Islet of Langerhans (tissue), 1 donor: ENCODE data around the gene PRDM1.

Source experiments
- FAIRE-seq: peaks from one replicate; lab custom pipeline; 2011; peaks lifted over from hg19 to GRCh38; lab: Jason Lieb, UNC

The PRDM1 gene

GRCh38 chr6:106097411-106098231 lies 11.5 kb downstream of the PRDM1 start:
- no peak for FAIRE-seq

GRCh38 chr6:106098383-106099234 lies 12.5 kb downstream of the PRDM1 start:
- FAIRE-seq, result no peak

DNA sequence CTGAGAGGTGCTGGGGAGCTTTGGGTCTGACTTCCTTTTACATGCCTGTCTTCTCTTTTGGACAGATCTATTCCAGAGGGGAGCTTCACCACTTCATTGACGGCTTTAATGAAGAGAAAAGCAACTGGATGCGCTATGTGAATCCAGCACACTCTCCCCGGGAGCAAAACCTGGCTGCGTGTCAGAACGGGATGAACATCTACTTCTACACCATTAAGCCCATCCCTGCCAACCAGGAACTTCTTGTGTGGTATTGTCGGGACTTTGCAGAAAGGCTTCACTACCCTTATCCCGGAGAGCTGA lies 13.1 kb downstream of the PRDM1 start:
- no peak for FAIRE-seq

GRCh38 chr6:106100755-106101154 lies 14.6 kb downstream of the PRDM1 start:
- no peak for FAIRE-seq

DNA sequence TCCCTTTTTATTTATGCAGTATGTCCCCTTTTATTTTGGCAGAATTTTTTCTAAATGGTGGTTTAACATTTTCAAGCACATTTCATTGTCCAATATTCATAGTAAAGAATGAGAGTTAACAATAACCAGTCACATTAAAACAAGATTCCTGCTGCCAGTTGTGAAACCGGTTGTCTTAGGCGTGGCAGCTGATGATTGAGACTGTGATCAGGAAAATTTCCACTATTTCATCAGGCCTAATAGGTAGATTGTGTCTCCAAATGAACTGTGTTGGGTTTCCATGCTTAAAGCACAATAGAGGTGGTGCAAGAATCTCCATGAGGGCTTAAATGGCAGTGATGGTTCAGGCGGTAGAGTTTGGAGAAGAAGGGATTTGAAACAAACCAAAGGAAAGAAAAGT lies 15.3 kb downstream of the PRDM1 start:
- no peak for FAIRE-seq

DNA sequence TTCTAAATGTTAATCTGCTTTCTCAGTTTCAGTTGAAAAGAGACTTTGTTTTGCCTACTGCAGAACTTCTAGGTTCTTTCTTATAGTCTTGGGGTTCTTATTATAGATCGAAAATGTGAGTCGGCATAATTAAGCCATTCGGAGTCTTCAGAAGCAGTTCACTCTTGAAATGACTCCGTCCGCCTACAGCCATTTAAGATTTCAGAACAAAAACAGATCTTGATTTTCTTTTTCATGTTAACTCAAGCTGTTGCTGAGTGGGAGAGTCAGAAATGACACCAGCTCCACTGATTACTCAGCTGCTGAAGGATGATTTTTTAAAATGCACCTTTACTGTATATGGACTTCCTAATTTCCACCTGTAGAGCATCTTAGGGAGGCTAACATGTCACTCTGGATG lies 15.9 kb downstream of the PRDM1 start:
- FAIRE-seq, result no peak

DNA sequence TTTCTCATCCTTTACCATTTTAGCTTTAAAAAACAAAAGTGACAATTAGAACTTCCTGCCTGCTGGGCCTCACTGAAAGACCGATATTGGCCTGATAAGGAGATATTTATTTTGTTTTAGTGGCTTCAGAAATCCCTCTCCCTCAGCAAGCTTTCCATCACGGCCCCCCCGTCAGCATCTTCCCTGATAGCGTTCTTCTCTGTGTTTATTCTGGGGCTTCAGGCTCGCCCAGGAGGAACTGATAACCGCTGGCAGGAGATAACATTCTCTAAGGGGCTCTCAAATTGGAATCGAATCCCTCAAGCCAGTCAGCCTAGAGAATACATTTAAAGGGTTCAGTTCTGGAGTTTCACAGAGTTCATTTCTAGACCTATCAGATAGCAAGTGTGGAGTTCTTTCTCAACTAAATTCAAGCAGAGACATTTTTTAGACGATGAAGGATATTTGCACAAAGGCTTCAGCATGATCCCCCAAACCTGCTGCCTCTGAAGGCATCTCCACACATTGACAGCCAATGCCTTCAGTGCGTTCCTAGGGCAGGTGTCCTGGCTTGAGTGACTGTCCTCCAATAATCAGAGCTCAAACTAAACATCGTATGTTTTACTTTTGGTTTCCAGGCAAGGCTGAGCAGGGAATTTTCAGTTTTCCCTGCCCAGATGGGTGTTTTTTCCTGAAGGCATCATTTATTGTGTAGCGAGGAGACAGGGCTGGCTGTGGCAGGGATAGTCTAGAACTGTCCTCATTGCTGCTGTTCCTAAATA lies 17.0 kb downstream of the PRDM1 start:
- FAIRE-seq, result no peak

DNA sequence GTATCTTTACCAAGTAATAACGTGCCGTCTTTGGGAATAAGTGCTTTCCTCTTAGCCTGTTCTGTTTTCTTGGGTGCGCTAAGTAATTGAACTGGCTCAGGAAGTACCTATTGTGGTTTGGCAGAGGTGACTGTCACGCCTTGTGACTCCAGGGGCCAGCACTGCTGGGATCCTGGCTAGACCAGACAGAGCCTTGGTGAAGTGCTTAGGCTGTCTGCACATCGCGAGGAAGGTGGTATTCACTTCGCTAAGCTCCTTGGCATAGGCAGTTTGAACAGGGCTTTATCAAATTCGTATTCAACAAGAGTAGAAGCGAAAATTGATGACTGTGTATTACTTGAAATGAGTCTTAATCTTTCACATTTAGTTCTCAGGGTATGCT lies 17.6 kb downstream of the PRDM1 start:
- FAIRE-seq, result no peak

DNA sequence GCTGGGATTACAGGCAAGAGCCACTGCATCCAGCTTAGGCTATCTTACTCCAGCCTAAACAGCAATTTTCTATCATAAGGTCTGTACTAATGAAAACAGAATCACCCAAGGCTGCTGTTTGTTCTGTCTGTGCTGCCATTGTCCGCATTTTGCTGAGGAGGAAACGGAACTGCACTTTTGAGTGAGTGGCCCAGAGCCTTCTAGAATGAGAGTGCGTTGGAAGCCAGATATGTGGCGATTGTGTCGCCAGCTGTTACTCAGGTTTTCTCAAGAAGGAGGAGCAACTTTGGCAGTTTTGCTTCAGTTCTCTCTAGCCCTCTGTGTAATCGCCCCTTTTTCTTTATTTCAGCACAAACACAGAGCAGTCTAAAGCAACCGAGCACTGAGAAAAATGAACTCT lies 18.3 kb downstream of the PRDM1 start:
- FAIRE-seq, result no peak

DNA sequence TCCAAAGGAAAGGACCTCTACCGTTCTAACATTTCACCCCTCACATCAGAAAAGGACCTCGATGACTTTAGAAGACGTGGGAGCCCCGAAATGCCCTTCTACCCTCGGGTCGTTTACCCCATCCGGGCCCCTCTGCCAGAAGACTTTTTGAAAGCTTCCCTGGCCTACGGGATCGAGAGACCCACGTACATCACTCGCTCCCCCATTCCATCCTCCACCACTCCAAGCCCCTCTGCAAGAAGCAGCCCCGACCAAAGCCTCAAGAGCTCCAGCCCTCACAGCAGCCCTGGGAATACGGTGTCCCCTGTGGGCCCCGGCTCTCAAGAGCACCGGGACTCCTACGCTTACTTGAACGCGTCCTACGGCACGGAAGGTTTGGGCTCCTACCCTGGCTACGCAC lies 18.8 kb downstream of the PRDM1 start:
- no peak for FAIRE-seq

DNA sequence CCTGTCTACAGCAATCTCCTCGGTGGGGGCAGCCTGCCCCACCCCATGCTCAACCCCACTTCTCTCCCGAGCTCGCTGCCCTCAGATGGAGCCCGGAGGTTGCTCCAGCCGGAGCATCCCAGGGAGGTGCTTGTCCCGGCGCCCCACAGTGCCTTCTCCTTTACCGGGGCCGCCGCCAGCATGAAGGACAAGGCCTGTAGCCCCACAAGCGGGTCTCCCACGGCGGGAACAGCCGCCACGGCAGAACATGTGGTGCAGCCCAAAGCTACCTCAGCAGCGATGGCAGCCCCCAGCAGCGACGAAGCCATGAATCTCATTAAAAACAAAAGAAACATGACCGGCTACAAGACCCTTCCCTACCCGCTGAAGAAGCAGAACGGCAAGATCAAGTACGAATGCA lies 19.4 kb downstream of the PRDM1 start:
- no peak for FAIRE-seq

- FAIRE-seq, result no peak
Measured at GRCh38 chr6:106106276-106107042, 20.3 kb downstream of the PRDM1 start.

- no peak for FAIRE-seq
Measured at GRCh38 chr6:106107043-106107613, 21.0 kb downstream of the PRDM1 start.

DNA sequence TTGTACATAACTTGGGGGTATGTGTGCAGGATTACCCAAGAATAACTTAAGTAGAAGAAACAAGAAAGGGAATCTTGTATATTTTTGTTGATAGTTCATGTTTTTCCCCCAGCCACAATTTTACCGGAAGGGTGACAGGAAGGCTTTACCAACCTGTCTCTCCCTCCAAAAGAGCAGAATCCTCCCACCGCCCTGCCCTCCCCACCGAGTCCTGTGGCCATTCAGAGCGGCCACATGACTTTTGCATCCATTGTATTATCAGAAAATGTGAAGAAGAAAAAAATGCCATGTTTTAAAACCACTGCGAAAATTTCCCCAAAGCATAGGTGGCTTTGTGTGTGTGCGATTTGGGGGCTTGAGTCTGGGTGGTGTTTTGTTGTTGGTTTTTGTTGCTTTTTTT lies 22.0 kb downstream of the PRDM1 start:
- no peak for FAIRE-seq

DNA sequence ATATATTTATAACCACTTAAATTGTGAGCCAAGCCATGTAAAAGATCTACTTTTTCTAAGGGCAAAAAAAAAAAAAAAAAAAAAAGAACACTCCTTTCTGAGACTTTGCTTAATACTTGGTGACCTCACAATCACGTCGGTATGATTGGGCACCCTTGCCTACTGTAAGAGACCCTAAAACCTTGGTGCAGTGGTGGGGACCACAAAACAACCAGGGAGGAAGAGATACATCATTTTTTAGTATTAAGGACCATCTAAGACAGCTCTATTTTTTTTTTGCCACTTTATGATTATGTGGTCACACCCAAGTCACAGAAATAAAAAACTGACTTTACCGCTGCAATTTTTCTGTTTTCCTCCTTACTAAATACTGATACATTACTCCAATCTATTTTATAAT lies 22.9 kb downstream of the PRDM1 start:
- no peak for FAIRE-seq

DNA sequence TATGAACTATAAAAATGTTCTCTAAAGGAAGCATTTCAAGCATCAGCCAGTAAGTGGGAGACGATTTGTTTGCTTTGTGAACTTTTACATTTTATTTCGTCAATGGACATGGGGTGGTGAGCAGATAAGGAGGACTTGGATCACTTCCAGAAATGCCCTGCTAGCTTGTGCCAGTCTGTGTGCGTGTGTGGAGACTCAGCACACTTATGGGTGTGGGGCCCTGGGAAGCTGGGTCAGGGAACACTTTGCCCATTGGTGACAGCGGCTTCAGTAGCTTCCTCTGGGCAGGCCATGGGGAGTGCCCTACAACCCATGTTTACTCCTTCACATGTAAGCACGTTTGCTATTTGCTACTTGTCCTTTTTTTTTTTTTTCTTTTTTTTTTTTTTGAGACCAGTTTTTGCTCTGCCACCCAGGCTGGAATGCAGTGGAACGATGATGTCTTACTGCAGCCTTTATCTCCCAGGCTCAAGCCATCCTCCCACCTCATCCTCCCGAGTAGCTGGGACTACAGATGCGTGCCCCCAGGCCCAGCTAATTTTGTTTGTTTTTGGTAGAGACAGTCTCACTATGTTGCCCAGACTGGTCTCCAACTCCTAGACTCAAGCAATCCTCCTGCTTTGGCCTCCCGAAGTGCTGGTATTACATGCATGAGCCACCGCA lies 24.2 kb downstream of the PRDM1 start:
- FAIRE-seq, result no peak

DNA sequence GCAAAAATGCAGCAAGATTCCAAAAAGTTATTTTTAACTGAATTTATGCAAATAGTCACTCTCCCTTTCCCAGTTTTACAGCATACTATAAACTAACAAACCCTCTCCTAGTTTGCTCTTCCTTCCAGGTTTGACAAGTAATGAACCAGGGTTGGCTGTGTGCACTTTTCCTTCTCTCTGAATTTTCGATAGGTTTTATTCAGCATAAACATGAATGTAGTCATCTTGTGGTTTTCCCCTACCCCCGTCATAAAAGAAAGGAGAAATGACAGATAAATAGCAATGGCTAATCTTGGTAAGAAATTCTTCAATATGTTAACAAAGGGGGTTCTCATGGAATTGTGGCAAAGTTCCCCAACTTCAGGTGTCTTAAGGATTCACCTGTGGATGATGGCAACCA lies 26.3 kb downstream of the PRDM1 start:
- FAIRE-seq, result no peak

DNA sequence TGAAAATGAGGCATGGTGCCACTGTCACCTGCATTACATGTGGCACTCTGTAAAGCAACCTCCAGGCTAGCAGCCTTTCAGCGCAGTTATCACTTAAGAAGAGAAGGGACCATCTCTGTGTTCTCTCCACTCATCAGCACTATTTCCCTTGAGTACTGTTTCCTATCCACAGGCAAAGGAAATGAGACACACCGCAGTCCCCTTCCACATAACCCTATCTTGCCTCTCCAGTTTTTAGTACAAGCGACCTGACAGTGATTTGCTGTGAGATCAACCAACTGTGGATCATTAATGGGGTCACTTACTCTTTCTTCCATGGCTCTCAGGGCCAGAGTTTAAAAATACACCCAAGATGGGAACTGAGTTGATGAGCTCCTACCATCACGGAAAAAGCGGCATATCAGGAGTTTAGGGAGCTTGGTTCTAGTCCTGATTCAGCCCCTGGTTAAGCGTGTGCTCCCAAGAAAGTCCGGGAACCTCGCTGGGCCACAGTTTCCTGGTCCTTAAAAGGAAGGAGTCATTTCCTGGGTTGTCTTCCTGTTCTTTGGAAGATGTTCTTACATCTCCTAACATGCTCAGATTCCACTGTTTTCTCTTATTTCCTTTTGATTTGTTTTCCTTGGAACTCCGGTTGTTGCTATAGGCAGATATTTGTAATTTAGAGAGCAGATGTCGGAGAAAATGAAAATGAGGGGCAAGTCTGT lies 27.3 kb downstream of the PRDM1 start:
- FAIRE-seq, result no peak

GRCh38 chr6:106114492-106114891 lies 28.4 kb downstream of the PRDM1 start:
- no peak for FAIRE-seq

GRCh38 chr6:106115286-106115685 lies 29.1 kb downstream of the PRDM1 start:
- FAIRE-seq, result no peak
